ENCODE results near the gene NR2F1-AS1. TPM values are rescaled to one million over a fixed set of nuclear protein-coding genes. Genes with fewer than 3 reads are reported as not detected.

NR2F1-AS1 gene
- total RNA-seq, 1 donor from 2014 or later: 16.2 TPM

DNA sequence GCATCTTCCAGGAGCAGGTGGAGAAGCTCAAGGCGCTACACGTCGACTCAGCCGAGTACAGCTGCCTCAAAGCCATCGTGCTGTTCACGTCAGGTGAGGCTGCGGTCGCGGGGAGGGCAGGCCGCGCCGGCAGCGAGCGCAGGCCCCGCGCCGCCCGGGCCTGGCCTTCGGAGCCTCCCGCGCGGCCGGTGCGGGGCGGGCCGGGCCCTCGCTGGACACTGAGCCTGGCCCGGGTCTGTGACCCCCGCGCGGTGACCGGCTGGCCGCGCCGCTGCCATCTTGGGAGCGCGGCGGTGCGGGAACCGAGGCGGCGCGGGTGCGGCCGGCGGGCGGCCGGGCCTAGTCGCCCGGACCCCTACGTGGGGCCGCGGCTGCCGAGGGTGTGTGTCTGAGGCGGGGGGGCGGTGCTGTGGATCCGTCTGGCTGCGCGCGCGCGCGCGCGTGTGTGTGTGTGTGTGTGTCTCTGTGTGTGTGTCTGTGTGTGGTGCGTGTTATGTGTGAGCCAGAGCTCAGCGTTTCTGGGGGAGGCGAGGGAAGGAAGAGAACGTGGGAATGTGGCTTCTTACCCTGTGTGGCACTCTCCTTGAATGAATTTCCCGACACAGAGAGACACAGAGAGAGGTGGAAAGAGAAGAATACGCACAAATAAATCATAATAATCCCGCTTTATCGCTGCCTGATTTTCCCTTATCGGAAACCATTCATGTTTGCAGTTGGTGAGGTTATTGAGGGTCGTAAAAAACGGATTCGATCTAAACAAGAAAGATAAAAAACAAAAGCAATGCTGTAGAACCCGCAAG lies 7.5 kb upstream of the NR2F1-AS1 start:
- ATAC-seq: no peak
- TF ChIP-seq, protein P1, sequence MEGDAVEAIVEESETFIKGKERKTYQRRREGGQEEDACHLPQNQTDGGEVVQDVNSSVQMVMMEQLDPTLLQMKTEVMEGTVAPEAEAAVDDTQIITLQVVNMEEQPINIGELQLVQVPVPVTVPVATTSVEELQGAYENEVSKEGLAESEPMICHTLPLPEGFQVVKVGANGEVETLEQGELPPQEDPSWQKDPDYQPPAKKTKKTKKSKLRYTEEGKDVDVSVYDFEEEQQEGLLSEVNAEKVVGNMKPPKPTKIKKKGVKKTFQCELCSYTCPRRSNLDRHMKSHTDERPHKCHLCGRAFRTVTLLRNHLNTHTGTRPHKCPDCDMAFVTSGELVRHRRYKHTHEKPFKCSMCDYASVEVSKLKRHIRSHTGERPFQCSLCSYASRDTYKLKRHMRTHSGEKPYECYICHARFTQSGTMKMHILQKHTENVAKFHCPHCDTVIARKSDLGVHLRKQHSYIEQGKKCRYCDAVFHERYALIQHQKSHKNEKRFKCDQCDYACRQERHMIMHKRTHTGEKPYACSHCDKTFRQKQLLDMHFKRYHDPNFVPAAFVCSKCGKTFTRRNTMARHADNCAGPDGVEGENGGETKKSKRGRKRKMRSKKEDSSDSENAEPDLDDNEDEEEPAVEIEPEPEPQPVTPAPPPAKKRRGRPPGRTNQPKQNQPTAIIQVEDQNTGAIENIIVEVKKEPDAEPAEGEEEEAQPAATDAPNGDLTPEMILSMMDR (IDR thresholded peaks at IDR 0.05): no peak
- DNase-seq: no peak
- H3K36me3 ChIP-seq: no peaks in the 10 kb centered on the region
- H3K27ac ChIP-seq: peak overlapping the region; percentile 70
- H3K4me3 ChIP-seq: peak overlapping the region; percentile 56
- H3K4me1 ChIP-seq: no peaks in the 10 kb centered on the region
- H3K9me3 ChIP-seq: no peaks in the 10 kb centered on the region
- intact Hi-C loops (cut with DNase I): loop anchor here (10.0 kb wide), 1 partner anchor 206 kb away; no protein-coding TSS in a partner anchor
- H3K27me3 ChIP-seq: peaks cover 45% of the 10 kb centered on the region

DNA sequence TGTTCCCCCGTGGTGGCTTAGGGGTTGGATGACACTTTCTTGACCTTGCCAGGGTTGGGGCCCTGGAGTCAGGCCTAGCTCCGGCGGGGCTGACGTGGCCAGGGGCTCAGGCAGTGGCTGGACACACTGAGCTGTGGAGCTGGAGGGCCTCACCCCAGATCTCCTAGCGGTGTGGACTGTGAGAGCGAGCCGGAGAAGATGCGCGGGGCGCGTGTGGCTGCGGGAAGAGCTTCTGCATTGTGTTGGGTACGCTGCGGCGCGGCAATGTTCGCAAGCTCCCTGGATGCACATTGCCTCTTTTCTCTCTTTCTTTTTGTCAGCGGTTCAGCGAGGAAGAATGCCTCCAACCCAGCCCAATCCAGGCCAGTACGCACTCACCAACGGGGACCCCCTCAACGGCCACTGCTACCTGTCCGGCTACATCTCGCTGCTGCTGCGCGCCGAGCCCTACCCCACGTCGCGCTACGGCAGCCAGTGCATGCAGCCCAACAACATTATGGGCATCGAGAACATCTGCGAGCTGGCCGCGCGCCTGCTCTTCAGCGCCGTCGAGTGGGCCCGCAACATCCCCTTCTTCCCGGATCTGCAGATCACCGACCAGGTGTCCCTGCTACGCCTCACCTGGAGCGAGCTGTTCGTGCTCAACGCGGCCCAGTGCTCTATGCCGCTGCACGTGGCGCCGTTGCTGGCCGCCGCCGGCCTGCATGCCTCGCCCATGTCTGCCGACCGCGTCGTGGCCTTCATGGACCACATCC lies 6.8 kb upstream of the NR2F1-AS1 start:
- Histone ChIP-seq H3K4me3 (peak overlapping the region; percentile 56), H3K36me3 (no peaks in the 10 kb centered on the region), H3K27ac (peak overlapping the region; percentile 70), H3K9me3 (no peaks in the 10 kb centered on the region), H3K27me3 (peaks cover 48% of the 10 kb centered on the region), H3K4me1 (no peaks in the 10 kb centered on the region)
- intact Hi-C loops (cut with DNase I): loop anchor here (10.0 kb wide), 1 partner anchor 207 kb away; no protein-coding TSS in a partner anchor
- TF ChIP-seq, protein P1 (IDR thresholded peaks at IDR 0.05): no peak
- no peak for ATAC-seq
- DNase-seq: no peak

DNA sequence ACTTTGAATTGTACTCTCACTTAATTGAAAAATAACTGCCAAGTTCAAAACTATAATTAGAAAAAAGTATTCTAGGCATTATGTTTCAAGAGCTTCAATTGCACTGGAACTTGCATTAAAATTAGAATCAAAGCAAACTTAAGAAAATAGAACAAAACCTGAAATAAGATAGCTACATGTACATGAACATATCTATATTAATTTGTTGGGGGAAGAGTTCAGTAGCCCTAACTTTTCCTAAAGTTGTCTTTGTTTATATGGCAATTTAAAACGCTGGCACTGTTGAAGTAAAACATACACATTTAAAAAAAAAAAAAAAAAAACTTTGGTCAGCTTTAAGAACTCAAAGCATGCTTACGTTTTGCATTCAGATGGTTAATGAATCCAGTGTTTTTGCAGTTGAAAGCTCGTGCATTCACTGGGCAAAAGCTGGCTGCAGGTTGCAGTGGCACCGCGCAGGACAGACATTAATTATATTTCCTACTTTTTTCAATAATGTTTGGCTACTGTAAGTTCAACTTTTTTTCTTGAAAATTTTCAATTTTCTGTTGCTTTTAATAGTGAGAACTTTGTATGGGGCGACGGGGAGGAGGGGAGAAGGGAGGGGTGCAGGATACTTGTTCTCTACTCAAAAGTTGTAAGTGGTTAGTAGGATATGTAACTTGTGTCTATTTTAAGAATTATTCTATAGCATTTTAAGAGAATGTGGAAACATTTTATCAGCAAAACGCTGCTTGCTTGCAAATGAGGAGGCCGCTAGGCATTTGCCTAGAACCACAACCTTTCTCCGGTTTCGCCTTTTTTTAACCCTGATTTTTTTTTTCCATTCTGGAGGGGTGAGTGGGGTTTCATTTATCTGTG lies 5.9 kb upstream of the NR2F1-AS1 start:
- DNase-seq (no peak), ATAC-seq (no peak)
- H3K4me3 ChIP-seq: peak overlapping the region; percentile 56
- no peaks in the 10 kb centered on the region for H3K36me3 ChIP-seq
- H3K4me1 ChIP-seq: no peaks in the 10 kb centered on the region
- TF ChIP-seq, protein P1 (IDR thresholded peaks at IDR 0.05): no peak
- peaks cover 55% of the 10 kb centered on the region for H3K27me3 ChIP-seq
- peak overlapping the region; percentile 70 for H3K27ac ChIP-seq
- H3K9me3 ChIP-seq: no peaks in the 10 kb centered on the region
- intact Hi-C loops (cut with DNase I): loop anchor here (10.0 kb wide), 1 partner anchor 208 kb away; no protein-coding TSS in a partner anchor

DNA sequence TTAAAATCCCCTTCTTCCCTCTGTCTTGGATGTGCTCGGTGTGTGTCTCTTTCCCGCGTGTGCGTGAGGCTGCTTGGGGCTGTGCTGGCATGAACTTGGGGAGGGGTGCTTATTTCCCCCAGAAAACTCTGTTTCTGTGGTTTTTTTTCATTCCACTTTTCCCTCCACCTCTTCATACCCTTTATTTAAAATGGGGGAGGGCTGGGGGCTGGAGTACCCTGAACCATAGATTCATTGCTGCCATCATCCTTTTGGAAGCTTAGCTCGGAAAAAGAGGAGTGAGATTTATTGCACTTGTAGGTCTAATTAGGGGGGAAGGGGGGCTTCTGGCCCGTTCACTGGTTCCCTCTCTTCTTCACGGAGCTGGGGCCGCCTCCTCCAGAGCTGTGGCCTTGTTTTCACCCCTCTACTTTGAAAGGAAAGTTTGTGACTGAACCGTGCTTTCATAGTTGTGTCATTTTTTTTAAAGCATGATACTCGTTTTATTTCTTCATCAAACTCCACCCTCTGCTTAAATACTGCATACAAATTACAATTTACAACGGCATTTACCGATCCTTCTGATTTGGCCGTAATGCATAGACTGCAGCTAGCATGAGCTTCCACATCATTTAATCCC lies 4.9 kb upstream of the NR2F1-AS1 start:
- intact Hi-C loops (cut with DNase I): loop anchor here (10.0 kb wide), 1 partner anchor 209 kb away; no protein-coding TSS in a partner anchor
- DNase-seq (no peak), ATAC-seq (no peak)
- Histone ChIP-seq H3K4me1 (peaks cover 2% of the 10 kb centered on the region), H3K4me3 (peak overlapping the region; percentile 56), H3K27me3 (peaks cover 59% of the 10 kb centered on the region), H3K27ac (peak overlapping the region; percentile 68), H3K36me3 (no peaks in the 10 kb centered on the region), H3K9me3 (no peaks in the 10 kb centered on the region)
- TF ChIP-seq, protein P1 (IDR thresholded peaks at IDR 0.05): no peak
